PC-3 (cell line): Measurements from ENCODE around the gene QRSL1. TPM values are rescaled to one million over a fixed set of nuclear protein-coding genes. Genes with fewer than 3 reads are reported as not detected.

Experiments
- ATAC-seq: fragments of 200-7000 bp; cut with Tn5 transposase; 2 replicates; pipeline ENCODE4 v1.9.1; 2020; ENCODE audit warnings: mild to moderate bottlenecking, moderate library complexity
- BruUV-seq: library from RNA; stranded (reverse); fragments of 400-500 nt; replicated peaks from 2 replicates; lab custom pipeline; 2021; lab: Mats Ljungman, UMichigan
- CTCF ChIA-PET: fragments of 300-600 bp; sonication (Branson Sonifier 250); formaldehyde crosslinking; loops from one replicate; lab custom pipeline; 2022; ENCODE audit warnings: antibody characterized with exemption; lab: Charles Lee
- POLR2A ChIA-PET: fragments of 300-600 bp; sonication (Branson Sonifier 250); formaldehyde crosslinking; loops from one replicate; lab custom pipeline; 2022; ENCODE audit warnings: antibody characterized with exemption; ENCODE audit not compliant: unreplicated experiment; lab: Charles Lee
- DNase-seq: peaks from one replicate; pipeline ENCODE4 v3.0.0-alpha.2; 2015
- H2AFZ ChIP-seq: fragments of 300-600 bp; sonication (generic); 2 replicates; pipeline ENCODE4 v1.6.0; 2016; ENCODE audit warnings: antibody characterized with exemption, low read length
- H3F3A ChIP-seq: fragments of 300-600 bp; sonication (generic); one replicate; pipeline ENCODE4 v1.6.0; 2017; ENCODE audit warnings: antibody characterized with exemption, low read length, control low read depth, mild to moderate bottlenecking; ENCODE audit not compliant: unreplicated experiment
- H3K27ac ChIP-seq: fragments of 300-600 bp; sonication (generic); 2 replicates; pipeline ENCODE4 v1.5.1; 2016; ENCODE audit warnings: mild to moderate bottlenecking, low read length
- H3K27me3 ChIP-seq: fragments of 300-600 bp; sonication (generic); 2 replicates; pipeline ENCODE4 v1.6.1; 2016; ENCODE audit warnings: low read length, mixed read lengths
- H3K36me3 ChIP-seq: fragments of 300-600 bp; sonication (generic); 2 replicates; pipeline ENCODE4 v1.6.1; 2016; ENCODE audit warnings: low read depth, mixed run types, low read length, mixed read lengths
- H3K4me1 ChIP-seq: fragments of 300-600 bp; sonication (generic); 2 replicates; pipeline ENCODE4 v1.5.1; 2016; ENCODE audit warnings: low read length; ENCODE audit not compliant: insufficient read depth
- H3K4me2 ChIP-seq: fragments of 300-600 bp; sonication (generic); 2 replicates; pipeline ENCODE4 v1.6.0; 2016; ENCODE audit warnings: low read length
- H3K4me3 ChIP-seq: fragments of 300-600 bp; sonication (generic); 2 replicates; pipeline ENCODE4 v1.5.1; 2016; ENCODE audit warnings: mild to moderate bottlenecking, low read length, mixed read lengths
- H3K79me2 ChIP-seq: fragments of 300-600 bp; sonication (generic); 2 replicates; pipeline ENCODE4 v1.6.1; 2017; ENCODE audit warnings: low read length, mixed read lengths
- H3K9ac ChIP-seq: fragments of 300-600 bp; sonication (generic); 2 replicates; pipeline ENCODE4 v1.6.0; 2016; ENCODE audit warnings: mild to moderate bottlenecking, low read length
- H3K9me2 ChIP-seq: fragments of 300-600 bp; sonication (generic); replicated peaks from 2 replicates; pipeline ENCODE4 v1.6.1; 2016; ENCODE audit warnings: mixed run types, low read length, mixed read lengths
- H3K9me3 ChIP-seq: fragments of 300-600 bp; sonication (generic); 2 replicates; pipeline ENCODE4 v1.6.1; 2016; ENCODE audit warnings: low read length, mixed read lengths
- H4K20me1 ChIP-seq: fragments of 300-600 bp; sonication (generic); 2 replicates; pipeline ENCODE4 v1.6.1; 2016; ENCODE audit warnings: low read length, mixed read lengths
- CTCF ChIP-seq: fragments of 300-600 bp; sonication (generic); conservative IDR thresholded peaks from 2 replicates; pipeline ENCODE4 v1.5.1; 2017; ENCODE audit warnings: antibody characterized with exemption, low read depth, mild to moderate bottlenecking, low read length
- EZH2 ChIP-seq: fragments of 300-600 bp; sonication (generic); IDR thresholded peaks from one replicate; pipeline ENCODE4 v1.6.1; 2017; ENCODE audit warnings: antibody characterized with exemption, mild to moderate bottlenecking, low read length; ENCODE audit not compliant: unreplicated experiment
- EZH2phosphoT487 ChIP-seq: fragments of 300-600 bp; sonication (generic); IDR thresholded peaks from 2 replicates; pipeline ENCODE4 v1.6.1; 2018; ENCODE audit warnings: mild to moderate bottlenecking, antibody characterized with exemption, low read length, borderline replicate concordance
- intact Hi-C: fragments of 100-400 bp; cut with micrococcal nuclease; formaldehyde crosslinking; loops from 2 replicates; pipeline ENCODE4 v1.9.0; 2023
- total RNA-seq: library from RNA; depleted of rRNA; stranded (reverse); fragments of >200 nt; gene quantifications from 2 replicates; pipeline ENCODE4 v1.2.3, GENCODE V29; 2014

QRSL1 gene
- total RNA-seq, 1 experiment from 2014 or later, result 10.0 TPM

- no peak for TF ChIP-seq EZH2phosphoT487
- TF ChIP-seq EZH2, result no peak
- TF ChIP-seq CTCF, result no peak
- Histone ChIP-seq H3K4me3 (no peak overlapping the region), H3F3A (no peaks in the 10 kb centered on the region), H3K9ac (no peak overlapping the region), H3K27ac (no peak overlapping the region), H3K9me3 (no peaks in the 10 kb centered on the region), H2AFZ (no peak overlapping the region), H3K36me3 (no peaks in the 10 kb centered on the region), H3K79me2 (no peaks in the 10 kb centered on the region), H3K27me3 (no peaks in the 10 kb centered on the region), H4K20me1 (no peaks in the 10 kb centered on the region), H3K9me2 (no peaks in the 10 kb centered on the region), H3K4me2 (no peak overlapping the region), H3K4me1 (no peaks in the 10 kb centered on the region)
- ChIA-PET POLR2A (no interaction called here), CTCF (no interaction called here)
- BruUV-seq, result no TSS peak
- DNase-seq, result no peak
- no peak for ATAC-seq
- intact Hi-C loops, result no loop called here
Measured at GRCh38 chr6:106617302-106617701, 12.1 kb upstream of the QRSL1 start.

- no peak overlapping the region for H3K4me2 ChIP-seq
- TF ChIP-seq EZH2 (no peak), EZH2phosphoT487 (no peak), CTCF (no peak)
- intact Hi-C loops, result no loop called here
- no peaks in the 10 kb centered on the region for H3K9me2 ChIP-seq
- no peaks in the 10 kb centered on the region for H3F3A ChIP-seq
- POLR2A ChIA-PET, result no interaction called here
- no peak overlapping the region for H3K4me3 ChIP-seq
- no peak for DNase-seq
- no peak overlapping the region for H3K9ac ChIP-seq
- no peak overlapping the region for H2AFZ ChIP-seq
- no peaks in the 10 kb centered on the region for H3K79me2 ChIP-seq
- H3K27ac ChIP-seq, result no peak overlapping the region
- ATAC-seq, result no peak
- no peaks in the 10 kb centered on the region for H3K36me3 ChIP-seq
- H3K4me1 ChIP-seq, result no peaks in the 10 kb centered on the region
- no TSS peak for BruUV-seq
- H3K27me3 ChIP-seq, result no peaks in the 10 kb centered on the region
- CTCF ChIA-PET, result no interaction called here
- H3K9me3 ChIP-seq, result no peaks in the 10 kb centered on the region
- H4K20me1 ChIP-seq, result no peaks in the 10 kb centered on the region
Measured at GRCh38 chr6:106617857-106618256, 11.5 kb upstream of the QRSL1 start.

- ATAC-seq, result no peak
- no peaks in the 10 kb centered on the region for H3K4me1 ChIP-seq
- H3F3A ChIP-seq, result no peaks in the 10 kb centered on the region
- DNase-seq, result no peak
- no peak overlapping the region for H3K4me2 ChIP-seq
- H3K79me2 ChIP-seq, result no peaks in the 10 kb centered on the region
- no peaks in the 10 kb centered on the region for H3K27me3 ChIP-seq
- no peak for TF ChIP-seq EZH2
- TF ChIP-seq CTCF, result no peak
- TF ChIP-seq EZH2phosphoT487, result no peak
- H3K27ac ChIP-seq, result no peak overlapping the region
- CTCF ChIA-PET, result no interaction called here
- no peaks in the 10 kb centered on the region for H3K36me3 ChIP-seq
- no peak overlapping the region for H3K9ac ChIP-seq
- H3K9me2 ChIP-seq, result no peaks in the 10 kb centered on the region
- H3K9me3 ChIP-seq, result no peaks in the 10 kb centered on the region
- intact Hi-C loops, result no loop called here
- H4K20me1 ChIP-seq, result no peaks in the 10 kb centered on the region
- H3K4me3 ChIP-seq, result no peak overlapping the region
- POLR2A ChIA-PET, result no interaction called here
- no peak overlapping the region for H2AFZ ChIP-seq
- BruUV-seq, result no TSS peak
Measured at GRCh38 chr6:106618324-106618723, 11.1 kb upstream of the QRSL1 start.
